ENCODE data around the gene P2RX3.

- TF ChIP-seq CTCF (IDR thresholded peaks at IDR 0.05) (no peak), POLR2A (IDR thresholded peaks at IDR 0.05) (no peak), POLR2AphosphoS5 (IDR thresholded peaks at IDR 0.05; ENCODE audit: insufficient read depth in 1 of 2, low read depth in 1 of 2) (no peak)
These were observed 59.3 kb downstream of the P2RX3 start for GRCh38 chr11:57397394-57397990.
